ENCODE measurements around the gene TRERF1.

The TRERF1 gene

DNA sequence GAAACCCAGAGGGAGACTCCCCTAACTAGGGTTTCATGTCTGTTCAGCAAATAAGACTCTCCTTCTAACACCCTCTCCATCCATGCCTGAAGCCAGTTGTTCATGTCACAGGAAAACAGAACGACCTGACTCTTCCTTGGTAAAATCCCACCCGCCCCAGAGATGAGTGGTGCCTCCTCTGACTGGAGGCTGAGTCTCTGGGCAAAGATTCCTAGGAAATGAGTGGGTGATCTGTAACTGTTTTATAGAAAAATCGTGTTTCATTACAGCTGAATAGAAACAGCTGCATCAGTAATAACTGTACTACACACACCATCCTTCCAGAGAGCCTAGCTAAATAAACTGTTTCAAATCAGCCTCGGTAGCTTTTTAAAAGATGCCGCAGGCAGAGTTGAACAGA is 196.7 kb downstream of the TRERF1 start:
- no peak for DNase-seq (ENCODE audit: low read depth)
- TF ChIP-seq, protein P1, sequence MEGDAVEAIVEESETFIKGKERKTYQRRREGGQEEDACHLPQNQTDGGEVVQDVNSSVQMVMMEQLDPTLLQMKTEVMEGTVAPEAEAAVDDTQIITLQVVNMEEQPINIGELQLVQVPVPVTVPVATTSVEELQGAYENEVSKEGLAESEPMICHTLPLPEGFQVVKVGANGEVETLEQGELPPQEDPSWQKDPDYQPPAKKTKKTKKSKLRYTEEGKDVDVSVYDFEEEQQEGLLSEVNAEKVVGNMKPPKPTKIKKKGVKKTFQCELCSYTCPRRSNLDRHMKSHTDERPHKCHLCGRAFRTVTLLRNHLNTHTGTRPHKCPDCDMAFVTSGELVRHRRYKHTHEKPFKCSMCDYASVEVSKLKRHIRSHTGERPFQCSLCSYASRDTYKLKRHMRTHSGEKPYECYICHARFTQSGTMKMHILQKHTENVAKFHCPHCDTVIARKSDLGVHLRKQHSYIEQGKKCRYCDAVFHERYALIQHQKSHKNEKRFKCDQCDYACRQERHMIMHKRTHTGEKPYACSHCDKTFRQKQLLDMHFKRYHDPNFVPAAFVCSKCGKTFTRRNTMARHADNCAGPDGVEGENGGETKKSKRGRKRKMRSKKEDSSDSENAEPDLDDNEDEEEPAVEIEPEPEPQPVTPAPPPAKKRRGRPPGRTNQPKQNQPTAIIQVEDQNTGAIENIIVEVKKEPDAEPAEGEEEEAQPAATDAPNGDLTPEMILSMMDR (IDR thresholded peaks at IDR 0.05; ENCODE audit: control insufficient read depth, extremely low read depth, insufficient read depth), result no peak
- no peak overlapping the region for H3K4me3 ChIP-seq (ENCODE audit: low read depth, low read length)

DNA sequence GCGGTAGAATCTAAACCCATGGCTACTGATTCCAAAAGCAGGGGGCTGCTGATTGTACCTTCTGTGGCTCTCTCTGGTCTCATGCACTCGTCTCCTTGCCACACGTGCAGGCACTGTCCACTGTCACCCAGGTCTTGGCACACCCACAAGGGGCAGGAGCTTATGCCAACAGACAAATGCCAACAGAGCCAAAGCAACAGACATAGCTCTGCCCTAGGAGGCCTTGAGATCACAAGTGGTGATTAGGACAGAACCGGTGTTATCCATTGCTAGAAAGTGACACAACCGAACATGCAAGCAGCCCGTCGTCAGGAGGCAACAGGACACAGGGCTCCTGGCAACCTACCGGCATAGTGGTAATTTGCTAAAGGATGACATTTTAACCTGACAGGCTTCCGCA is 197.2 kb downstream of the TRERF1 start:
- no peak for DNase-seq (ENCODE audit: low read depth)
- no peak overlapping the region for H3K4me3 ChIP-seq (ENCODE audit: low read depth, low read length)
- TF ChIP-seq, protein P1 (IDR thresholded peaks at IDR 0.05; ENCODE audit: control insufficient read depth, extremely low read depth, insufficient read depth), result no peak

DNA sequence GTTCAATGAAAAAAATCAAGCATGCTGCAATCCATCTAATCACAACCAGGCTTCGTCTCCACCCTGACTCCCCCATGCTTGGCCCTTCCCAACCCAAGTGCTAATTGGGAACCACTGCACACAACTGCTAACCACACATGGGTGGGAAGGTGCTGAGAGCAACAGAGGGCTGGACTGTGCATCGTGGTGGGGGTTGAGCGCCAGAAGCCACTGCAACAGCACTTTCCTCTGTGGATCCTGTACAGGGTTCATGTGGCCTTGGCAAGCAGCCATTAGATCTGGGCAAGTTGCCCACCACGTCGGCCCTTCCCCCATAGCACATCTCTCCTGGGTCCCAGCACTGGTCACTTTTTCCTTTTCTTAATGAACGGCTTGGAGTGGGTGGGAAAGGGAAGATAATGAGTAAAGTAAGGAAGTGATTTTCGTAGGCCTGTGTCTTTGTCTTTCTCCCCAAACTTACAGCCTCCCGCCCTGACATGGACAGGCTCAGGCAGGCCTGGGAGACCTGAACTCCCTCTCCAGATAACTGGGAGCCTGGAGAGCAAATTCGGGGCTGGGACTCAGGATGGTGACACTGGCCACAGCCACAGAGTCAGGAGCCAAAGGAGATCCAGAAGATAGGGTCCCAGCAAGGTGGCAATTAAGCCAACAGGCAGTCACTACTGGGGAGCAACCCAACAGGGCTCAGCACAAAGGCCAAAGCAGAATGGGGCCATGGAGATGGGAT is 199.7 kb downstream of the TRERF1 start:
- H3K4me3 ChIP-seq (ENCODE audit: low read depth, low read length), result no peak overlapping the region
- TF ChIP-seq, protein P1 (IDR thresholded peaks at IDR 0.05; ENCODE audit: control insufficient read depth, extremely low read depth, insufficient read depth), result no peak
- DNase-seq (ENCODE audit: low read depth), result no peak

DNA sequence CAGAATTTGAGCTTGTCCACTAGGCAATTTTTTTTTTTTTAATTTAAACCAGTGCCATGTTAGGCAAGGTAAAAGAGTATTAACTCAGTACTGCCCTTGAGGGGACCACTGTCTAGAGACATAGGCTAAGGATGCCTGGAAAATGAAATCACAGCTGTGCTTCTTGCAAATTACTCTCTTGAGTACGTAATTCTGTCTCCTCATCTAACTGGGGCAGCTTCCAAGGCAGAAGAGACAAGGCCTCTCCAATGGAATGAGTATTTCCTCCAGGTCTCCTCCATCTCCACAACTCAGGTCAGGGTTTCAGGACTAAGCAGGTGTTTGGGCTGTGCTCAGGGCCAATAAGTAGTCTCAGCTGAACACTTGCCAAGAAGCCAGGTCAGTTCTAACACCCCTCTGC is 200.2 kb downstream of the TRERF1 start:
- no peak for DNase-seq (ENCODE audit: low read depth)
- H3K4me3 ChIP-seq (ENCODE audit: low read depth, low read length), result no peak overlapping the region
- TF ChIP-seq, protein P1 (IDR thresholded peaks at IDR 0.05; ENCODE audit: control insufficient read depth, extremely low read depth, insufficient read depth), result no peak

DNA sequence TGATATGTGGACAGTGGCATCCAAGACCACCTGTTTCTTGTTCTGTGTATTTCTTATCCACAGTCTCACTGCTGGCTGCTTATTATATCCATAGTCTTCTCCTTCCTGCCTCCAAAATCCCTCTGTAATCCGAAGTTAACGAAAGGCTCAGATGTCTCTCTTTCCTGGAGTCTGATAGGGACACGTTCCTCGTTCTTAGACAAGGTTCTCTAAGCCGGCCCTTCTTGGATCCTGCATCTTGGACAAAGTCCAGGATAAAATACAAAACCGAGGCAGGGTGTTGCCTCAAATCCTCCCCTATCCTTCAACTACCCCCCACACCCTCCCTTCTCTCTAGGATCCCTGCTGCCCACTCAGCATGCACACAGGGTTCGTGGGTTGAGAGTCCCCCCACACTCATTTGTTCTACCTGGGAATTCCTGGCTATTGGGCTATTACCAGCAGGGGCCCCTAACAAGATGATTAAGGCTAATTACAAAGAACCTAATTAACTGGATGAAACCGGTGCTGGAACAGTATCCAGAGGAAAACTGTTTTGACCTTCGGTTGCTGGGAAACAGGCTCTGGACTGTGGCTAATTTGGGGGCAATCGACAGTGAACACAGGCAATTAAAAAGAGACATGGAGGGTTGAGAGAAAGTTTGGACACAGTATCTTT is 201.3 kb downstream of the TRERF1 start:
- TF ChIP-seq, protein P1 (IDR thresholded peaks at IDR 0.05; ENCODE audit: control insufficient read depth, extremely low read depth, insufficient read depth), result no peak
- H3K4me3 ChIP-seq (ENCODE audit: low read depth, low read length), result no peak overlapping the region
- DNase-seq (ENCODE audit: low read depth), result no peak

- TF ChIP-seq, protein P1 (IDR thresholded peaks at IDR 0.05; ENCODE audit: control insufficient read depth, extremely low read depth, insufficient read depth), result no peak
- no peak for DNase-seq (ENCODE audit: low read depth)
- H3K4me3 ChIP-seq (ENCODE audit: low read depth, low read length), result no peak overlapping the region
Measured at GRCh38 chr6:42249279-42249678, 202.4 kb downstream of the TRERF1 start.
